Activated T-cell treated with anti-CD3 and anti-CD28 coated beads for 24 hours (primary cell): ENCODE data around the gene HOXA4.

ENCODE experiments used
- DNase-seq: peaks from one replicate; pipeline ENCODE4 v3.0.0-alpha.2; 2020; ENCODE audit warnings: low read depth

Gene HOXA4

DNA sequence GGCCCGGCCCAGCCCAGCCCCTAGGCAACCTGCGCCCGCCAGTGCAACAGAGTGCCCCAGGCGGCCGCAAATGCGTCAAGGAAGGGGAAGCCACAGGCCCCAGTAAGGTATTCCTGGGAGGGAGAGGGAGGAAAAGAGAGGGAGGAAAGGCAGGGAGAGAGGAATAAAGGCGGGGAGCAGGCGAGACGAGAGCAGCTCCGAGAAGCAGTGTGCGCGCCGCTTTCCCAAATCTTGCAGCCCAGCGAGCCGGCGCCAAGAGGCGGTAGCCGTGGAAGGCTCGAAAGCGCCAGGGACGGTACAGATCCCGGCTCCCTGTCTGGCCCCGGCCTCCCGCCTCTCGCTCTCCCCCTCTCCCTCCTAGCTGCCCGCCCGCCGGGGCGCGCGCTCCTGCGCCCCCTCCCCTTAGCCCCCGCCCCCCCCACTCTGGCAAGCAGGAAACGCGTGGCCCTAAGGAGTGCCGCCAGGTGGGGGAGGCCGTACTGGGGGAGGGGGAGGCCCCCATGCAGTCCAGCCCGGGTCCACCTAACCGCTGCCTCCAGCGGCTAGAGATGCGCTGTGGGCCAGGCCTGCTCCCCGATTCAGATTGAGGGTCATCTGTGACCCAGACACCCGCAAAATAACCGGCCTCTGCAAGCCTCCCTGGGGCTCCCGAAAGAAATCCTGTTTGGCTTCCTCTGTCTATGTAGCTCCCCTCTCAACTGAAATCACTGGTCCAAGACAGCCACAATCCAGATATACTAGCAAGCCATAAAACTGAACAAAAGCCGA is 39.3 kb upstream of the HOXA4 start:
- DNase-seq, result no peak

DNA sequence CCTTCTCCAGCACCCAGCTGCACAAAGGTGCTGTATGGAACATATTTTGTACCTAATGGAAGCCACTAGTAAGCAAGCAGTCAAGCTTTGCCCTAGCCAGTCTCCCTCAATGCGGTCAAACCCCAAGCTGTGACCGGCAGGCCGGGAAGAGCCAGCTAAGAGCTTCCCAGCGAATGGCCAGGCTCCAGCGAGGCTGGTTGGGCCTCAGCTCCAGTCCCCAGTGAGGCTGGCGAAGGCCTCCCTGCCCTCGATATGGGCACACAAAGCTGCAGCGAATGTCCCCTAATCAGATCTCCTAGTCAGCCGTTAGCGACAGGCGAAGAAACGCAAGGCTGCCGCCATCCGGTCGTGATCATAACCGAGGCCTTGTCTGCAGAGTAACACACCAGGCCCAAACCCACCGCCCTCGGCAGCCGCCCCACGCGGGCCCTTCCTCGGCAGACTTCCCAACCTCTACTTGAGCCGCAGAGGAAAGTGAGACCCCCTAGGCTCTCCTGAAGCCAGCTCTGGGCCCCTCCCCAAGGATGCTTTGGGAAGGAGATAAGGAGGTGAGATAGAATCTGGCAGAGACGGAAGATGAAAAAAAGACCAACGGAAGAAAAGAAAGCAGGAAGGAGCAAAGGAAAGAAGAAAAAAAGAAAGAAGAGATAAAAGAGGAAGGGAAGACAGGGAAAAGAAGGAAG is 37.8 kb upstream of the HOXA4 start:
- DNase-seq, result no peak

DNA sequence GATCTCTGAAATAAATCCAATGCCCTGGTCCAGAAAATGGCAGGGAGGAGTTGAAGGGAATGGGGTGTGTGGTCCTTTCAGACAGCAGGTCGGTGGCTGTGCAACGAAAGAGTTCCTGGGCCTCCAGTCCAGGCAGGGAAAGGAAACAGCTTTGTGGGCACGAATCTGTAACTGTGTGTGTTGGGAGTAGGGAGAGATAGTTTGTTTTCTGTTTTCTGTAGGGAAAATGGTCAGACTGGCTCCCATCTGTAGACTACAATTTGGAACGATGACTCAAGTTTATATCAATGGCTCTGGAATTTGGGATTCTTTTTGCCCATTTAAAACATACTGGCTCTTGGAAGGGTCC is 37.3 kb upstream of the HOXA4 start:
- no peak for DNase-seq

DNA sequence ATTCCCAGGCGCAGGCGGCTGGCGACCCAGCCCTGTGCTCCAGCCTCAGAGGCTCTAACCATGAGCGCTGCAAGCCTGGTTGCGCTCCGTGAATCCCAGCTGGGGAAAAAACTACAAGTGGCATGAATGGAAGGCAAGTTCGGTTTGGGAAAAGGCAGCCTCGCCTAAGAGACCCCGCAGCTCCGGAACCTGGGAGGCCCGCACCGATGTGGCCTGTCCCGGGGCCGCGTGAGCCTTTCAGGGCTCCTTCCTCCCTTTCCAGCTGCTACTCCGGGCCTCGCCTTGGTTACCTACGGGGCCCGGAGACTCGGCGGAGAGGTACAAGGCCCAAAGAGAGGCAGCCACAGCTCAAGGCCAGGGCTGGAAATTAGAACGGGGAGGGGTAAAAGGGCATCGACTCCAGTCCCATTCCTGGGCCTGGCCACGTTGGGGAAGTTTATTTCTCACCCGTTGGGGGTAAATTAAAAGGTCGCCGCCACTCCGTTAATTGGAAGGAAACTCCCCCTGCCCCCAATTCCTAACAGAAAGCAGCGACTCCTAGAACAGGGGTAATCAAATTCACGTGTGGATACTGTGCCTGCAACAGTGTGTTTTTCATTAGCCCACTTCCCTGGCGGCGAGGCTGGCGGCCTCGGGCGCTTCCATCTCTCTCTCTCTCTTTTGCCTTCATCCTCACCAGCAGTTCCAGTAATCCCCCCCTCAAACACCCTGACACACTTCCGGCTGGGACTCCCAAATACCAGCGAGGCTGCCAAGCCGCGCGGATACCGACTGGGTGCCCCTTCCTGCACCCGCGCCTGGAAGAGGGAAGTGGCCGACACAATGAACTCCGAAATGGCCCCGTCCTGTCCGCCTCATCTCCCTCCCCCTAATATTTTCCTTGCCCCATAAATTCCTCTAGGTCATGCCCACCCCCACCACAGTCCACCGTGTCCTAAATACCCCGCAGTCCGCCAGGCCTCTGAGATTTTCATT is 36.3 kb upstream of the HOXA4 start:
- DNase-seq, result no peak

DNA sequence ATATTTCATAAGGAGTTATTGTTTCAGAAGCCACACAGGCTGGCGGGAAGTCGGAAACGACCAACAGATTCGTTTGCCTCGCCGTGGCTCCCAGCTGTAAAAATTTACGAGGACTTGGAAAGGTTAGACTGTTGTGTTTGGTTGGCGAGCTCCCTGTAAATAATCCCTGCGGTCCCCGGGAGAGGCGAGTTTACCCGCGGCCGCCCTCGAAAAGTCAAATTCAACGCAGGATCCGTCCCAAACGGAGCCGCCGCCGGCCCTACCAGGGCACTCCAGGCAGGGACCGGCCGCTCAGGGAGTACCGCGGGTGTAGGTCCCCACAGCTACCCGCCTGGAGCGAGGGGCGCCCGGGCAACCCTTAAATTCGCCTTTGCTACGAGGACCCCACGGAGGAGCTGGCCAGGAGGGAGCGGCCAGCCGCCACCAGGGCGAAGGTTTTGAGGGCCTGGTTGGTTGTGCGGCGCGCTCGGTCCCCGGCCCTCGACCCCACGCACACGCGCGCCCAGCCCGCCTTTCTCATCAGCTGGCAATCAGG is 35.5 kb upstream of the HOXA4 start:
- no peak for DNase-seq

DNA sequence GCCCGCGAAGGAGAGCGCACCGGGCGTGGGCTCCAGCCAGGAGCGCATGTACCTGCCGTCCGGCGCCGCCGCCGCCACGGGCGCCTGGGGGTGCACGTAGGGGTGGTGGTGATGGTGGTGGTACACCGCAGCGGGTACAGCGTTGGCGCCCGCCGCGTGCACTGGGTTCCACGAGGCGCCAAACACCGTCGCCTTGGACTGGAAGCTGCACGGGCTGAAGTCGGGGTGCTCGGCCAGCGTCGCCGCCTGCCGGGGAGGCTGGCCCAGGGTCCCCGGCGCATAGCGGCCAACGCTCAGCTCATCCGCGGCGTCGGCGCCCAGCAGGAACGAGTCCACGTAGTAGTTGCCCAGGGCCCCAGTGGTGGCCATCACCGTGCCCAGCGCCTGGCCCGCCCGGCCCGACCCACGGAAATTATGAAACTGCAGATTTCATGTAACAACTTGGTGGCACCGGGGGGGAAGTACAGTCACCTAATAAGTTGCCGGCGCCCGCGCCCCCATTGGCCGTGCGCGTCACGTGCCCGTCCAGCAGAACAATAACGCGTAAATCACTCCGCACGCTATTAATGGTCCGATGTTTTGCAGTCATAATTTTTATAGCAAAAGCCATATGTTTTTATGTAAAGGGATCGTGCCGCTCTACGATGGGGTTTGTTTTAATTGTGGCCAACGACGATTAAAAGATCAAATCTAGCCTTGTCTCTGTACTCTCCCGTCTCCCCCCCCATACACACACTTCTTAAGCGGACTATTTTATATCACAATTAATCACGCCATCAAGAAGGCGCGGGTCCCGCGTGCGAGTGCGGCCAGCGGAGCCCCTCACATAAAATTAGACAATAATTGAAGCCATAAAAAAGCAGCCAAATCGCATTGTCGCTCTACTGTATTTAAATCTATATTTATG is 34.8 kb upstream of the HOXA4 start, which contains the start of gene HOXA9:
Gene HOXA9 (minus strand): TSS at position 449 of the 907 bp plus-strand sequence. CDS start 80 bp downstream, at position 369.
- DNase-seq, result no peak

DNA sequence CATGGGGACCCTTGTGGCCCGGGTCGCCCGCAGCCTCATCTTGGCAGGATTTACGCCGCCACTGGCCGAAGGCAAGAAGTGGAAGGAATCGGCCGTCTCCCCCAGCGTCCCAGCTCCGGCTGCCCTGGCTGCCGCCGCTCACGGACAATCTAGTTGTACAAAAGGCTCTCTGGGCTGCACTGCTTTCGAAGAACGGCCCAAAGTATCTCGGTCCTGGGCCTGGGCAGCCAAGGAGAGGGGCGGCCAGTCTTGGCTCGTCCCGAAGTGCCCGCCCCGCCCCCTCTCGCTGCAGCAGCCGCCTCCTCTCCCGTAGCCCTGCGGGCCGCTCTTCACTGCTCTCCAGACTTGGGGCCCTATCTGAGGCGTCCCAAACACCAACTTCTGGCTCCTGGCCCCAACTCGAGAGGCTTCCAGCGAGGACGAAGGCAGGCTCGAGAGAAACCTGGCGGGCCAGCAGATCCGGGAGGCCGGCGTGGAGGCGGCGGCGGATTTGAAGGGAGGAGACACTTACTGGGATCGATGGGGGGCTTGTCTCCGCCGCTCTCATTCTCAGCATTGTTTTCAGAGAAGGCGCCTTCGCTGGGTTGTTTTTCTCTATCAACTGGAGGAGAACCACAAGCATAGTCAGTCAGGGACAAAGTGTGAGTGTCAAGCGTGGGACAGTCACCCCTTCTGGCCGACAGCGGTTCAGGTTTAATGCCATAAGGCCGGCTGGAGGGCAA is 34.0 kb upstream of the HOXA4 start:
- DNase-seq, result no peak

DNA sequence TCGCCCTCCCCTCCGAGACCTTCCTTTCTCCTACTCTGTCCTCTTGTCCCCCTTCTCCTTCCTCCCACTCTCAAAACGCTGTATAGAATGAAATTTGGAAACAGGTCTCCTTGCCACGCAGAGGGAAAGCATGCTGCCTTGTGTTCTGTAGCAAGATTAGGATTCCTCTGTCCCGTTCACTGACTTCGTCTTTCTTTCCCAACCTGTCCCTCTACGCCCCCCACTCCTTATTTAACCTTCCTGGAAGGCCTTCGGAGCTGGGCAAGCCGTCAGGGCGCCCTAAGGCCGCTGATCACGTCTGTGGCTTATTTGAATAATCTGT is 33.4 kb upstream of the HOXA4 start:
- no peak for DNase-seq

DNA sequence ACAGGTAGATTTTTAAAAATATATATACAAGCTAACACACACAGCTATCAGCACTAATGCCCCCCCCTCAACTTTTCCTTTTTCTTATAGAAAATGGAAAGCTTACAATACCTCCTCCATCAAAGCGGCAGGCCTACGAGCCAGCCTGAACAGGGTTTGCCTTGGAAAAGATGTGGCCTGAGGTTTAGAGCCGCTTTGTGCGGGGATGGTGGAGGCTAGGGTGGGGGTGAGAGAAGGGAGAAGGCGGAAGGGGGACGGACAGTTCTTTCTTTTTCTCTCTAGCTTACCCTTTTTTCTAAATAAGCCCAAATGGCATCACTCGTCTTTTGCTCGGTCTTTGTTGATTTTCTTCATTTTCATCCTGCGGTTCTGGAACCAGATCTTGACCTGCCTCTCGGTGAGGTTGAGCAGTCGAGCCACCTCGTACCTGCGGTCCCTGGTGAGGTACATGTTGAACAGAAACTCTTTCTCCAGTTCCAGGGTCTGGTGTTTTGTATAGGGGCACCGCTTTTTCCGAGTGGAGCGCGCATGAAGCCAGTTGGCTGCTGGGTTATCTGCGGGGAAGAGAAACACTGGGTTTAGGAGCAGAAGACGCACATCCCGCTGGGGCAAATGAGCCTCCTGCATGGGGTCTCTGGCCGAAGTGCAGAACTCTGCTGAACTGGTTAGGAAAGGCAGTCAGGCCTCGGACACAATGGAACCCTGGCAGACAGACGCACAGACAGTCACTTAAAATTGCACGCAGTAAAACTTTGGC is 32.9 kb upstream of the HOXA4 start:
- DNase-seq, result no peak

DNA sequence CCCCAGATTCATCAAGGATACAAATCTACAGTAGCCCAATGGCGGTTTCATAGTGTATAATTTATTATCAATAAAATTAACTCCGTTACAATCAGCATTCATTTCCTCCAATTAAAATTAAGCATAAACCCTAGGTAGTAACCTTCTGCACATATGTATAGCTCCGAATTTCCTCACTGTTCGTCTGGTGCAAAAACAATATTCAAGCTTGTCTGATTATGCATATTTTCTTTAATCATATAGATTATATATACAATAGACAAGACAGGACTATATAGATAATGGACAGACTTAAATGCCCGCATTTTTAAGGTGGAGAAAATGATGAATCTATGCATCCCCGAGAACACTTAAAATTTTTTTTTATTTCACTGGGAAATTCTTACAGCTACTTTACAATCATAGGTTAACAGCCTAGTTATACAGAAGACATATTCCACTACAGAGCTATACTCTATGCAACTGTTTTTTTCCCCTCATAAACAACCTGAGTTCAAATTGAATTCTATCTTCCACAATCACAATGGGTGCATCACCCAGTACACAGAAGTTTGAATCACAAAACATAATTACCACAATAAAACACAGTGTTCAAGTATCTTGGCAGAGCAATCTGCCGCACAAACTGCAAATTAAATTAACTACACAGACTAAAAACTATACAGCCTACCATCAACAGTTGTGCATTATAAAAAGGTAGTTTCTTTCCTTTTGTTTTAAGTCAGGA is 32.2 kb upstream of the HOXA4 start:
- no peak for DNase-seq

DNA sequence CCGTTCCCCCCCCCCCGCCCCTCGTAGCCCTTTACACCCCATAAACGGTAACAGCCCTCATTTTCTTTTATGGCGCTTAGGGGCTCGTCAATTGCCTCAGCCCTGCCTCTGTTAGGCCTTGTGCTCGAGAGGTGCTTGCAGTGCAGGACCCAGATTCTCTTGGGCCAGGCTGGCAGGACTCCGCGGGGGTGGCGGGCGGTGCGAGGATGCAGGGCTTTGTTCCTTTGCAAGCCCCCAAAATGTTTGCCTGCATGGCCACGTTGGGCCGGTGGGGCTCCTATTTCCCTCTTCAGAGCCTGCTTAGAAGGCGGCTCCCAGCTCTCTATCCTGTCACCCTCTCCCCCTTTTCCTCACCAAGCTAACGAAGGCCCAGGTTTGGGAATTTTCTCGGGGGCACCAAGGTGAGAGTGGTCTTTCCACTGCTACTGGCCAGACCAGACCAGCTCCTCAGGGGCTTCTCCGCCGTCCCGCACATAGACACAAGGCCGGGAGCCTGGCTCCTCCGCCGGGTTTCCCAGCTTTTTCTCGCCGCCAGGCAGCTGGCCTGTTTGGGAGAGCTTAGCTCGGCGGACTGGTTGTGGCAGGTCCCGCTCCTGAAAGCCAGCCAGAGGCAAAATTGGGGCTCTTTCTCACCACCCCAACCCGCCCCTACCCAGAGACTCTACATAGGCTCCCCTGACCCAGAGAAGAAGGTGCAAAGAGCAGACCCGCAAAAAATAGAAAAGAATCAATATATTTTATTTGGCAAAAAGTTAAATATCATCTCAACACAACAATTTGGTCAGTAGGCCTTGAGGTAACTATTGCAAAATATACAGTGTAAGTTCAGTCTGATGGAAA is 31.4 kb upstream of the HOXA4 start:
- DNase-seq, result no peak

DNA sequence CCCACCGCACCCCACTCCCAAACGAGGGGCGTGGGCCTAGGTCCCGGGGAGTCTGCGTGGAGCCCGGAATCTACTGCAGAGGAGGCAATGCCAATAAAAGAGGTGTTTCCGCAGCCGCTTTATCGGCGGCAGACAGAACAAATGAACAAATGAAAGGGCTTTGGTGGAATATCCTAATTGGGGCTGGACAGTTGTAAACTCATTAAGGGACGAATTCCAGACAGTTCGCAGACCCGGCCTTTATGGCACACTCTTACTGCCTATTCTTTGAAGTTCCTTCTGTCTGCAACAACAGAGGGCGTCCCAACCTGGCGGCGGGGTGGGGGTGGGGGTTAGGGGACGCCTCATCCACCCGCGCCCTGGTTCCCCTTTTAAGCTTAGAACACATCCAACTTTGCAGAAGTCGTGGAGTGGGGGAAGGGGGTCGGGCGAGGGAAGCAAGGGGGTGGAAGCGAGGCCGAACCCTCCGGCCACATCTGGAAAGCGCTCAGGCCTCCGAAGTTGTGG is 30.7 kb upstream of the HOXA4 start:
- no peak for DNase-seq

DNA sequence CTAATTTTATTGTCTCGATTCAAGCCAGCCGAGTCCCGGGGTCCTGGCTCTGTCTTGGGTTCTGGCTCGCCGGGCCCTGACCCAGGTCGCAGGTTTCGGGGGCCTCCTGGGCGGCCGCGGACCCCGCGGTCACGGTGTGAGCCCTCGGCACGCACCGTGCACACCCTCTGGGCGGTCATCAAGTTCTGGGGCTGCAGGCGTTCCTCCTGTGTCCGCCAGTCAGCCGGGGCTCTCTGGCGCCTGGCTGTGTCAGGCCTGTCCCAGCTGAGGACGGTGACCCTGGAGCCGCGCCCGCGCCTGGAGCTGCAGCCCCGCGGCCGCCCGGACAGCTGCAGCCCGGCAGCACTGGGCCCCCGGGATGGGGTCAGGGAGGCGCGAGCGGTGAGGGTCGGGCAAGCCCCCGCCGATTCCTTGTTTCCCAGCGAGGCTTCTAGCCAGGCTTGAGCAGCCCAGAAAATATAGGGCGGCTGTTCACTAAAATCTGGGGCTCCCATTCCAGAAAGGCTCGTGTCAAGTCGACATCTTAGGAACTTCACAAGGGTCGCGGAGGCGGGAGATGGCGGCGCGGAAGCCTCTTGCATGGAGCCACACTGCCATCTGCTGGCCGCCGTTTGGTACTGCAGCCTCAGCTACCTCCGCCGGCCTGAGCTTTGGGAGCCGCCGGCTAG is 30.1 kb upstream of the HOXA4 start:
- DNase-seq, result peak; percentile 80

DNA sequence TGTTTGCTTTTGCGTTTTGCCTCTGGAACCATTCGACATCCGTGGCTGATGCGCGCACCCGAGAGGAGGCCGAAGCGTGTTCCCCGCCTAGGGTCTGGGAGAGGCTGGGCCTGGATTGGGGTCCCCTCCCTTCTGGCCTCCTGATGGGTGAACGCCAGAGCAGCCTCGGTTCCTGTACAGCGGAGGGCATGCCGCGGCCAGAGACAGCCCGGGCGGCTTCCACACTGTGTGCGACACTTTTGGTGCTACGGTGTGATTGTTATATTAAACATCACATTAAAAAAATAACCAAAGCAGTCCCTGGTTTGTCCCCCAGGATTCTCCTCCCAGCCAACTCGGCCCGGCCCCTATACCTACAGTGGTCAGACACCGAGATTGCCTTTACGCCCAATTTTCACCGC is 29.6 kb upstream of the HOXA4 start:
- no peak for DNase-seq

DNA sequence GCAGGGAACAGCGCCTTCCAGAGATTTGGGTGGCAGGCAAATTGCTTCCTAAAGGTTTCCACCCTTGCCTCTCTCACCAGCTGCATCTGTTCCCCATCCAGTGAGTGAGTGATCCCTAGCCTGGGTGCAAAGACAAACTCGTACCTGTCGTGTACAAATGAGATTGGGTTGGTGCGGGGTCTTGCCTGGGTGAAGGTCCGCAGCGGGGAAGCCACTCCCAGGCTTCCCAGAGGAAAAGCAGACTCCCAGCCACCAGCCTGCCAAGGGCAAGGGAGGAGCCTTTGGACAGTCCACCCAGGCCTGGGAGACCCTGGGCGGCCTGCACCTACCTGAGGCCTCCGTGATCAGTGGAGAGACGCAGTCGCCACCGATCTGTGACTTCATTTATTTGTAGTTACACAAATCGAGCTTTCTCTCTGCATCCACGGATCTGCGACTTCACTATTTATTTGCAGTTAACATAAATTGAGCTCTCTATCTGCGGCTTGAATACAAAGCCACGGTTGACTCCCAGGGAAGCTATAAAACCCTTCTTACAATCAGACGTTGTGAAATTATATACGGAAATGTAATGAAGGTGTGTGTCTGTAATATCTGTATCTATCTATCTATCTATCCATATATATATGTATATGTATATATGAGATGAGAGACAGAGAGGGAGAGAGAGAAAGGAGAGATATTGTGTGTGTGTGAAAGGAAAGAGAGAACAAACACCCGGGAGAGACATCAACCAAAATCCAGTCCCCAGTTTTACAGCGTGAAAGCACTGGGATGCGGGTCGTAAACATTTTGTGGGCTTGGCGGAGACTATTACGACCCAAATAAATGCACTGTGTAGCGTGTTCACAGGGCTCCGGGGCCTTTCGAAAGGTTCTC is 28.9 kb upstream of the HOXA4 start:
- DNase-seq, result no peak

DNA sequence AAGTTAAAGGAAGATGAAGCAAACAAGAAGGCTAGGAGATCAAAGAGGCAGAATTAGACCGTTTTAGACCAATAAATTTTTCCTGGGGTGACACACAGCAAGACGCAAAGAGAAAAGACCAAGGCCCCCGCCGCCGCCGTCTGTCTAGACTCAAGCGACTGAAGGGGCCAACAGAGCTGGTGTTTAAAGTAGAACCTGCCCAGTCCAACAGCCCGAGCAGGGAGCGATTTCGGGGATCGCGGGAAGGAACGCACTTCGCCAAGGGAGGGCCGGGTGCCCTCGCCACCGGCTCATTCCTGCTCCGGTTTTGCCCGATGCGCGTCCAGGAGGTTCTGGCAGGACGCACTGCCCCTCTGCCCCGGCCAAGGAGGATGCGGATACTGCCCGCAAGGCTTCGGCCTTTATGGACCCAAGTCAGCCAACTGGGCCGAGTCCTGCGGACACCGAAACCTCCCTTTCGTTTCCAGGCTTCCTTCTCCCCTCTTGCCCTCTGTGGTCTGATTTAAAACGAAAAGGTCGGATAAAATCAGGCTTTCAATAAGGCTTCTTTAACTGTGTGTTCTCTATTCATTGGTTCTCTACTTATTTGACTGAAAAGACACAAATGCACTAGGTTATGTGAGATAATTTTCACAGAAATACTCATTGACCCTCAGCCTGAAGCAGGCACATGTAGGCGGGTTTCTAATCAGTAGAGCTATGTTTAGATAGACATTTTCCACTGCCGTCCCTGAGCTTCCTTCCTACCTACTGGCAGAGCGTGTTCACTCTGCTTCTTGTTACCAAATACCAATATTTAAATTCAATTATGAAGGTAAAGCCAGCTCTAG is 28.1 kb upstream of the HOXA4 start:
- no peak for DNase-seq
